ENCODE measurements around the gene MSH5. TPM values are rescaled to one million over a fixed set of nuclear protein-coding genes. Genes with fewer than 3 reads are reported as not detected.

The MSH5 gene
- total and polyA plus RNA-seq, 9 of the 15 experiments (the other 6 are each of a cell fraction or from before 2014, with no cell fraction given): 12.5 to 104 (median 46.6) TPM

GRCh38 chr6:31737991-31738979 is 1.5 kb upstream of the MSH5 start:
- FAIRE-seq (peak; percentile 99), DNase-seq (ENCODE audit: extremely low read depth in 1 of 4, low spot score in 3 of 4) (peak; percentile 72 to 98 (median 83)), ATAC-seq (peak; percentile 42)
- peak overlapping the region; percentile 28 for H3K4me3 ChIP-seq
- H3K9ac ChIP-seq (ENCODE audit: insufficient read depth in 1 of 2, low read depth in 2 of 2, low read length in 2 of 2): peak overlapping the region; percentile 86 to 99; a peak in 3 of 4 replicates
- peaks cover 24% of the 10 kb centered on the region for H4K20me1 ChIP-seq (replicated peaks; ENCODE audit: control insufficient read depth, insufficient read depth, low read length)
- in situ Hi-C loops (cut with MboI): no loop called here
- CTCF ChIA-PET (ENCODE audit: low intra/inter-chr PET ratio): no interaction called here
- H3K9me3 ChIP-seq (replicated peaks; ENCODE audit: control insufficient read depth, insufficient read depth, low read depth, low read length): no peaks in the 10 kb centered on the region
- H3K36me3 ChIP-seq (ENCODE audit: control insufficient read depth, insufficient read depth, low read length): peaks cover 50% of the 10 kb centered on the region
- 4% methylated on average over 6 of the region's 6 CpGs for WGBS (ENCODE audit: insufficient coverage, low coverage, missing lambda C conversion rate)
- intact Hi-C loops (cut with micrococcal nuclease): loop anchor here (1.0 to 10.0 kb wide), 5 partner anchors 58 to 391 kb away; partner anchors contain the start of genes ATF6B, DXO and HSPA1B
- peak overlapping the region; percentile 73 for H2AFZ ChIP-seq (ENCODE audit: low read depth, low read length)
- BruUV-seq (replicated peaks): TSS peak; percentile 33
- peak overlapping the region; percentile 95 for H3K27ac ChIP-seq (ENCODE audit: extremely low read depth, low read depth, low read length)
- peak overlapping the region; percentile 85 for H3K4me2 ChIP-seq (ENCODE audit: insufficient read depth, low read length)
- H3K27me3 ChIP-seq (ENCODE audit: control insufficient read depth in 2 of 2, insufficient read depth in 2 of 2, low read length in 2 of 2): no peaks in the 10 kb centered on the region
- peaks cover 53 to 64% of the 10 kb centered on the region in 2 experiments for H3K4me1 ChIP-seq (replicated peaks in 1 of 2; ENCODE audit: control insufficient read depth in 2 of 2, insufficient read depth in 2 of 2, low read length in 2 of 2)
- H3K9me1 ChIP-seq (ENCODE audit: control insufficient read depth, insufficient read depth, low read length): no peaks in the 10 kb centered on the region
- POLR2A ChIA-PET: interaction anchor here (0.6 to 13.1 kb wide), 37 partner anchors 12 to 1234 kb away, joined by 3 to 236 read pairs (median 5); partner anchors contain the start of genes ABHD16A, BAG6, C6orf47 and CSNK2B
- H3K79me2 ChIP-seq (ENCODE audit: control insufficient read depth, insufficient read depth, low read length): peaks cover 85% of the 10 kb centered on the region
- peak; percentile 67; the same call in 1 of the 2 replicates for TF ChIP-seq BCL6 (CRISPR knock-in tag; IDR thresholded peaks at IDR 0.05)
- 0 out of 2 replicates have a peak, but pooled peaks have one; percentile 17 for TF ChIP-seq MECOM (CRISPR knock-in tag; IDR thresholded peaks at IDR 0.05)
- no peak for TF ChIP-seq MLLT1 (IDR thresholded peaks at IDR 0.05)
- TF ChIP-seq PTBP1 (IDR thresholded peaks at IDR 0.05; ENCODE audit: low read depth, low read length): 0 out of 2 replicates have a peak, but pooled peaks have one; percentile 58
- no peak for TF ChIP-seq PTRF (tag; IDR thresholded peaks at IDR 0.05)
- TF ChIP-seq HIVEP1 (CRISPR knock-in tag; IDR thresholded peaks at IDR 0.05): peak; percentile 78; the same call in 1 of the 2 replicates
- peak; percentile 41 for TF ChIP-seq CXXC5 (CRISPR knock-in tag; IDR thresholded peaks at IDR 0.05)
- TF ChIP-seq JUND (IDR thresholded peaks at IDR 0.05; ENCODE audit: borderline replicate concordance, low read depth, low read length): peak; percentile 96
- TF ChIP-seq JUND (tag; IDR thresholded peaks at IDR 0.05; ENCODE audit: borderline replicate concordance, low read depth, low read length): peak; percentile 91; the same call in 2 of the 3 replicates
- TF ChIP-seq PCBP2 (IDR thresholded peaks at IDR 0.05; ENCODE audit: low read depth, low read length, poor library complexity, severe bottlenecking): no peak
- no peak for TF ChIP-seq ELF2 (CRISPR knock-in tag; IDR thresholded peaks at IDR 0.05)
- 0 out of 2 replicates have a peak, but pooled peaks have one; percentile 32 for TF ChIP-seq CHCHD3 (CRISPR knock-in tag; IDR thresholded peaks at IDR 0.05)
- no peak for TF ChIP-seq ZNF3 (CRISPR knock-in tag; IDR thresholded peaks at IDR 0.05)
- no peak for TF ChIP-seq HINFP (tag; conservative IDR thresholded peaks at IDR 0.05; ENCODE audit: low read depth)
- no peak for TF ChIP-seq ZNF263 (CRISPR knock-in tag; IDR thresholded peaks at IDR 0.05; ENCODE audit: borderline replicate concordance)
- no peak for TF ChIP-seq GABPB2 (CRISPR knock-in tag; conservative IDR thresholded peaks at IDR 0.05)
- TF ChIP-seq ZNF184 (CRISPR knock-in tag; IDR thresholded peaks at IDR 0.05): no peak
